NOMO-1 treated with dmso at 0.1 percent for 144 hours (cell line): ENCODE data around the gene CCT3.

Source experiments
- DNase-seq: peaks from one replicate; lab custom pipeline; 2025; ENCODE audit not compliant: unreplicated experiment; lab: John Stamatoyannopoulos, UW

CCT3 gene

GRCh38 chr1:156282479-156283222, 55.4 kb downstream of the CCT3 start, which contains the start of gene SMG5:
Gene SMG5 (minus strand): TSS chr1:156282825. CDS start chr1:156282680, 145 bp downstream.
- peak; percentile 93 for DNase-seq

GRCh38 chr1:156281693-156282478, 56.2 kb downstream of the CCT3 start:
- DNase-seq: no peak

- DNase-seq: peak; percentile 31
These were observed 56.8 kb downstream of the CCT3 start for GRCh38 chr1:156281281-156281680.

DNA sequence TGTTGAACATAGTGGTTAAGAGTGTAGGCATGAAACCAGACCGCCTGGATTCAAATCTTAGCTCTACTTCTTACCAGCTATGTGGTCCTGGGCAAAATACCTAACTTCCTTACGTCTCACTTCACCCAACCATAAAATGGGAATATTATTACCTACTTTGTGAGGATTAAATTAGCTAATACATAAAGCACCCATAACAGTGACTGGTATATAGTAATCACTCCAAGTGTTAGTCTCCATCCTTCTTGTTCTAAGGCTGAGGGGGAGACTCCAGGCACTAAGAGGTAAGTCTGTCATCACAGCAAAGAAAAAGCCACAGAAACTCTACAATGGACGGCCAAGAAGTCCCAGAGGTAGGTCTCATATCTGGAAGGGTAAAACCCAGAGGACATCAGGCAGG, 58.3 kb downstream of the CCT3 start:
- no peak for DNase-seq

- peak; percentile 44 for DNase-seq
These were observed 61.1 kb downstream of the CCT3 start for GRCh38 chr1:156276966-156277381.

- peak; percentile 2 for DNase-seq
These were observed 61.6 kb downstream of the CCT3 start for GRCh38 chr1:156276532-156276931.

DNA sequence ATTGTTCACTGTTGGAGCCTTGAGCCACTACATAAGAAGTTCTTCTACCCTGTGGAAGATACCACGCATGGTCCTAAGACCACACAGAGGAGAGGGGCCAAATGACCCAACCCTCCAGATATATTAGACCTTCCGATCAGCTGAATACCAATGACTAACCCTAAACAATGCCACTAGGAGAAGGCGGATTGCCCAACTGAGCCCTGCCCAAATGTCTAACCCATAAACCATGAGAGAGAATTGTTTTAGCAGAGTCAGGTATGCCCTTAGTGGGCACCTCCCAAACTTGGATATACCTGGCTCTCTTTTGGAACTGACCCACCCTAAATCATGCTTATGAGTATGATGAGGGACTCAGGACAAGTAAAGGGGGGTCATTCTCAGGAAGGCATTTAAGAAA, 67.8 kb downstream of the CCT3 start:
- no peak for DNase-seq

DNA sequence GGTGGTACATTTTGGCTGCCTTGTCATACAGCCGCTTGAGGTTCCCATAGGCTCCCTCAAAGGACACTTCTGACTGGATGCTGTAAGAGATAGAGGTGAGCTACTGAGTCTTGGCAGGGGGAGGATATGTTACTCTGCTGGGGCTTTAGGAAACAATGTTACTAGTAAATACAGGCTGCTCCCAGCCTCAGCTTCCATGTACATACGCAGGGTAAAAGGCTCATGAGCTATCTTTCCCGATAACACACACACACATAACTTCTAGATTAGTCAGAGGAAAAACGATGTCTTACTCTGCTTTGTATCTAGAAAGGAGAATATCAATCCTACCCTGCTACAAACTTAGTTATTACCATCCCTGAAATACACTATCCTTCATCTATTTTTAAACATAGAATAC, 69.8 kb downstream of the CCT3 start:
- no peak for DNase-seq

- DNase-seq: no peak
These were observed 72.0 kb downstream of the CCT3 start for GRCh38 chr1:156266051-156266450.

- no peak for DNase-seq
These were observed 74.8 kb downstream of the CCT3 start for GRCh38 chr1:156263288-156263655.

DNA sequence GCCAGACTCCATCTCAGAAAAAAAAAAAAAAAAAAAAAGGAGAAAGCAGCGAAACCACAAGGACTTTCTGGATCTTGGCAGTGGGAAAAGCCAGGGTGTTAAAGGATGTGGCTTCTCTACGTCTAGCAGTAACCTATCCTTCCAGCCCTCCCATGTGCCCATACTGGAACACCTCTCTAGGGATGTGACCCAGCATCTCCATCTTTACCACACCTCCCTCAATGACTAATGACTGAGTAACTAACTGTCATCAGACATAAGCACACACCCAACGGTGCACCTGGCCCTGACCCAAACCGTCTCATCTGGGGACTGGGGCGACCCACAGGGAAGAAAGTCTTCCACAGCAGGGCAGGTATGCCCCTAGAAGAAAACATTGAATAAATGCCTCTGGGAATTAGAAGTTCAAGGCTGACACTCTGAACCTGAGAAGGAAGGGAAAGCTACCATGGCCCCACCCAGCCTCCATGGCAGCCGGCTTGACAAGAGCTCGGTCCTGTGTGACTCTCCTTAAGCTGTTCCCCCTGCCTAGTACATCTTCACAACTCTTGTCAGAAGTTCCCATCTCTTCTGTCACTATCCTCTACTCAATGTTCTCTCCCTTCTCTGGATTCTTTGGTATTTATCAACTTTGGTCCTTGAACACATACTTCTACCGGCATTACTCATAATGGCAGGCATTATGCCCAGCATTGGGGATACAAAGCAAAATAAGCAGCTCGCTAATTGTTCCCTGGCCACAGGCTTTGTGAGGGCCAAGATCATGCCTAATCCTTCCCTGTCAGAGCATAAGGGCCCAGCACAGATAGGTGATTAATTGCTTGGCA, 75.4 kb downstream of the CCT3 start:
- no peak for DNase-seq

DNA sequence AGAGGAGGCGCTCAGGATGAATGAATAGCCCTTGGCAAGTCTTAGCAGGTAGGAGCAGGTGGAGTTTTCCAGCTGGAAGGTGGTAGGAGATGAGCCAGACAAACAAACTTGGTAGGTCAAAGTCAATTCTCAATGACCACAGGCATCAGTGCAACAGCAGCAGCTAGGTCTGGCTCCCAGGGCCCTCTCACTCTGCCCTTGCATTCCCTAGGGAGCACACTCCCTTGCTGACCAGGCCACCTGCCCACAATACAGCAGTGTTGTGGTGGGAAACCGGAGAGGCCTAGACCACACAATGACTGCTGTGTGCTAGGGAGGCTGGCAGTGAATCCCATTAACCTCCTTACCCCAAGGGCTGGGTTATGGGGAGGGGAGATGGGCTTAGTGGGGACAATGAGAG, 77.2 kb downstream of the CCT3 start:
- no peak for DNase-seq

GRCh38 chr1:156259805-156260204, 78.3 kb downstream of the CCT3 start:
- no peak for DNase-seq
